HepG2 (cell line): ENCODE data around the gene FAM229B. TPM values are rescaled to one million over a fixed set of nuclear protein-coding genes. Genes with fewer than 3 reads are reported as not detected.
"Not testable (repeated sequence)": the region's sequence is repeated elsewhere in the genome, so short reads cannot be mapped to it uniquely, and the experiment has no call there.

Experiments used
- ATAC-seq: fragments of 200-7000 bp; cut with Tn5 transposase; 3 replicates; pipeline ENCODE4 v1.9.1; 2020; ENCODE audit warnings: mild to moderate bottlenecking, moderate library complexity
- BruUV-seq: library from RNA; stranded (reverse); fragments of 400-500 nt; replicated peaks from 2 replicates; lab custom pipeline; 2021; lab: Mats Ljungman, UMichigan
- CTCF ChIA-PET: fragments of 300-600 bp; formaldehyde crosslinking; extraction: SDS; loops from one replicate; lab custom pipeline; 2021; ENCODE audit warnings: low total read pairs, inconsistent platforms, low intra/inter-chr PET ratio; lab: Yijun Ruan, JAX
- POLR2A ChIA-PET: fragments of 350-600 bp; sonication (Branson Sonifier 250); formaldehyde crosslinking; loops from one replicate; lab custom pipeline; 2020; ENCODE audit warnings: antibody characterized with exemption, inconsistent platforms; lab: Yijun Ruan, JAX
- DNase-seq: peaks from one replicate; pipeline ENCODE4 v3.0.0-alpha.2; 2015; ENCODE audit warnings: low spot score
- FAIRE-seq: peaks from 3 replicates; lab custom pipeline; 2011; peaks lifted over from hg19 to GRCh38; lab: Jason Lieb, UNC
- H2AFZ ChIP-seq: one replicate; pipeline ENCODE4 v1.6.1; 2011; ENCODE audit warnings: low read length, inconsistent platforms
- H3K27ac ChIP-seq: fragments of 300-600 bp; 3 replicates; pipeline ENCODE4 v1.8.0; 2011; ENCODE audit warnings: mixed run types, mild to moderate bottlenecking, mixed read lengths, low read length, inconsistent platforms; ENCODE audit not compliant: insufficient read depth; ENCODE audit errors: extremely low read length
- H3K27me3 ChIP-seq, 2 experiments: fragments of 200-600 bp in 1 of 2; 2 replicates in 1 of 2; 3 replicates in 1 of 2; pipeline versions ENCODE4 v1.6.0 to v1.8.0; 2011; ENCODE audit warnings: low read length in 2 of 2, mild to moderate bottlenecking in 2 of 2, moderate library complexity in 2 of 2, inconsistent platforms in 1 of 2; ENCODE audit not compliant: insufficient read depth in 2 of 2, control insufficient read depth in 1 of 2
- H3K36me3 ChIP-seq, 2 experiments: fragments of 200-600 bp in 1 of 2; replicated peaks in 1 of 2; 2 replicates in 1 of 2; 3 replicates in 1 of 2; pipeline versions ENCODE4 v1.5.1 to v1.8.0; 2011; ENCODE audit warnings: low read length in 2 of 2, inconsistent platforms in 1 of 2; ENCODE audit not compliant: insufficient read depth in 2 of 2, control insufficient read depth in 1 of 2
- H3K4me1 ChIP-seq: 2 replicates; pipeline ENCODE4 v1.5.1; 2012; ENCODE audit warnings: low read length, inconsistent platforms; ENCODE audit not compliant: insufficient read depth
- H3K4me2 ChIP-seq: 2 replicates; pipeline ENCODE4 v1.6.0; 2011; ENCODE audit warnings: low read depth, low read length, inconsistent platforms
- H3K4me3 ChIP-seq, 3 experiments: fragments of 200-600 bp in 1 of 3; sonication (generic), shearing (Covaris generic) in 1 of 3; replicated peaks in 1 of 3; 2 replicates each; pipeline ENCODE4 v1.5.1; 2011 to 2016; ENCODE audit warnings: low read length in 3 of 3, inconsistent platforms in 2 of 3, low read depth in 2 of 3, mild to moderate bottlenecking in 2 of 3, control low read depth in 1 of 3, mixed read lengths in 1 of 3; ENCODE audit not compliant: insufficient read depth in 1 of 3
- H3K79me2 ChIP-seq: one replicate; pipeline ENCODE4 v1.6.1; 2011; ENCODE audit warnings: low read length, inconsistent platforms; ENCODE audit not compliant: insufficient read depth
- H3K9ac ChIP-seq: 2 replicates; pipeline ENCODE4 v1.6.0; 2011; ENCODE audit warnings: mild to moderate bottlenecking, low read depth, low read length, inconsistent platforms; ENCODE audit not compliant: insufficient read depth
- H3K9me3 ChIP-seq: 2 replicates; pipeline ENCODE4 v1.5.1; 2012; ENCODE audit warnings: mild to moderate bottlenecking, low read length
- H4K20me1 ChIP-seq: 2 replicates; pipeline ENCODE4 v1.6.0; 2011; ENCODE audit warnings: inconsistent platforms, mild to moderate bottlenecking, low read length, moderate library complexity; ENCODE audit not compliant: insufficient read depth
- CENPX ChIP-seq: sonication (generic); formaldehyde crosslinking; IDR thresholded peaks from 2 replicates; pipeline ENCODE4 v1.9.0; 2021; ENCODE audit warnings: mild to moderate bottlenecking, missing genetic modification reagents, moderate library complexity
- KLF13 ChIP-seq: sonication (generic); formaldehyde crosslinking; IDR thresholded peaks from 2 replicates; pipeline ENCODE4 v1.4.0; 2020; ENCODE audit warnings: mild to moderate bottlenecking, missing genetic modification reagents
- MAFF ChIP-seq: IDR thresholded peaks from 2 replicates; pipeline ENCODE4 v1.6.1; 2011; ENCODE audit warnings: low read depth, low read length, improper control_type of control experiment
- PTBP1 ChIP-seq: fragments of 200-400 bp; formaldehyde crosslinking; IDR thresholded peaks from 2 replicates; pipeline ENCODE4 v1.6.1; 2018; ENCODE audit warnings: low read length, low read depth; ENCODE audit not compliant: poor library complexity, severe bottlenecking
- RFXANK ChIP-seq: IDR thresholded peaks from 2 replicates; pipeline ENCODE4 v1.6.1; 2016
- RFXAP ChIP-seq: sonication (generic); formaldehyde crosslinking; IDR thresholded peaks from 2 replicates; pipeline ENCODE4 v1.4.0; 2020; ENCODE audit warnings: missing genetic modification reagents, borderline replicate concordance
- SP1 ChIP-seq, 2 experiments: fragments of 450-650 bp in 1 of 2; sonication (generic) in 1 of 2; formaldehyde crosslinking in 1 of 2; IDR thresholded peaks; 2 replicates each; pipeline versions ENCODE4 v1.4.0 to v1.6.1; 2016 to 2020; ENCODE audit warnings: missing genetic modification reagents in 1 of 2
- ZNF597 ChIP-seq: sonication (generic); formaldehyde crosslinking; IDR thresholded peaks from 2 replicates; pipeline ENCODE4 v1.5.0; 2020; ENCODE audit warnings: missing genetic modification reagents
- ZNF781 ChIP-seq: sonication (generic); formaldehyde crosslinking; IDR thresholded peaks from 2 replicates; pipeline ENCODE4 v1.5.1; 2020; ENCODE audit warnings: borderline replicate concordance, mild to moderate bottlenecking, missing genetic modification reagents; ENCODE audit errors: not compliant biosample characterization
- ZSCAN25 ChIP-seq: sonication (generic); formaldehyde crosslinking; IDR thresholded peaks from 2 replicates; pipeline ENCODE4 v1.8.0; 2022; ENCODE audit warnings: mild to moderate bottlenecking, missing genetic modification reagents
- WGBS: methylation state at CpG from one replicate; pipeline ENCODE4 v1.1.6; 2017; ENCODE audit warnings: low lambda C conversion rate; 5-methylcytosine and 5-hydroxymethylcytosine counted together
- in situ Hi-C: cut with HindIII; loops from 2 replicates; pipeline ENCODE4 v1.10.0; 2017; ENCODE audit warnings: low pct_unique_long_range_greater_than_20kb; ENCODE audit not compliant: extremely low pct_ligation_motif_present
- intact Hi-C: fragments of 100-400 bp; cut with micrococcal nuclease; formaldehyde crosslinking; loops from one replicate; pipeline ENCODE4 v1.10.0; 2022; ENCODE audit not compliant: unreplicated experiment
- polyA plus RNA-seq, 8 experiments: library from polyadenylated mRNA; depleted of rRNA in 3 of 8; stranded (reverse) in 7 of 8; unstranded in 1 of 8; fragments of >200 nt; fragmentation: Illumina TruSeq in 4 of 8; extraction: Trizol in 4 of 8; gene quantifications; 2 replicates each; pipeline versions ENCODE4 v1.2.1 to v1.2.3, GENCODE V29; 2011 to 2016; ENCODE audit warnings: low read depth in 4 of 8, missing spikeins in 1 of 8, mixed read lengths in 1 of 8; ENCODE audit not compliant: insufficient read depth in 1 of 8
- total RNA-seq, 5 experiments: library from RNA; depleted of rRNA; stranded (reverse); fragments of >200 nt; fragmentation: Illumina TruSeq; extraction: Trizol; gene quantifications; 2 replicates each; pipeline ENCODE4 v1.2.3, GENCODE V29; 2016; ENCODE audit warnings: low read depth in 1 of 5

The FAM229B gene
- total and polyA plus RNA-seq, 2 of the 13 experiments (the other 11 are each of a cell fraction or from before 2014, with no cell fraction given) = 11.3 to 19.5 TPM

GRCh38 chr6:112096901-112097300 is 9.5 kb downstream of the FAM229B start (continued):
- TF ChIP-seq ZNF781 (no peak), ZSCAN25 (CRISPR knock-in tag) (no peak), PTBP1 (no peak), ZNF597 (CRISPR knock-in tag) (no peak), CENPX (CRISPR knock-in tag) (no peak)

- Histone ChIP-seq H2AFZ (no peak overlapping the region), H3K9me3 (no peaks in the 10 kb centered on the region), H3K36me3 (no peaks in the 10 kb centered on the region), H3K79me2 (no peaks in the 10 kb centered on the region), H3K27ac (no peak overlapping the region), H3K4me1 (no peaks in the 10 kb centered on the region), H3K4me2 (no peak overlapping the region), H3K4me3 (no peak overlapping the region), H3K9ac (no peak overlapping the region), H4K20me1 (no peaks in the 10 kb centered on the region; the same call in 1 of the 2 replicates), H3K27me3 (no peaks in the 10 kb centered on the region)
- WGBS = 94% methylated on average over 4 of the region's 4 CpGs
- ChIA-PET POLR2A (no interaction called here), CTCF (no interaction called here)
- intact Hi-C loops = no loop called here
- no peak for TF ChIP-seq RFXANK
- no peak for TF ChIP-seq KLF13
- no peak for TF ChIP-seq SP1 (IDR thresholded peaks at IDR 0.05)
- TF ChIP-seq SP1 (CRISPR knock-in tag; IDR thresholded peaks at IDR 0.05) = no peak
- TF ChIP-seq RFXAP (CRISPR knock-in tag) = no peak
- TF ChIP-seq MAFF = no peak
- BruUV-seq = no TSS peak
- in situ Hi-C loops = no loop called here
- DNase-seq = no peak
- FAIRE-seq = no peak
- ATAC-seq = no peak
Measured at GRCh38 chr6:112100561-112100960, 13.2 kb downstream of the FAM229B start.

- H3K27me3 ChIP-seq, FAIRE-seq, CTCF ChIA-PET, in situ Hi-C loops, POLR2A ChIA-PET, H3K27ac ChIP-seq, H3K4me3 ChIP-seq, BruUV-seq, H3K79me2 ChIP-seq, intact Hi-C loops, ATAC-seq, H2AFZ ChIP-seq, H3K36me3 ChIP-seq, H3K4me1 ChIP-seq, DNase-seq, H3K9me3 ChIP-seq, H3K4me2 ChIP-seq, H4K20me1 ChIP-seq, H3K9ac ChIP-seq: not testable (repeated sequence)
- 67% methylated on average over 2 of the region's 2 CpGs for WGBS
Measured at GRCh38 chr6:112106026-112106425, 18.6 kb downstream of the FAM229B start.
